Measurements from ENCODE around the gene NRDE2.

NRDE2 gene

GRCh38 chr14:90297876-90298629 lies 33.7 kb downstream of the NRDE2 start:
- CTCF ChIA-PET = interaction anchor here (0.9 to 1.9 kb wide), 2 partner anchors 8 to 462 kb away, joined by 3 to 13 read pairs; no protein-coding TSS in a partner anchor

GRCh38 chr14:90296641-90297040 lies 35.1 kb downstream of the NRDE2 start:
- WGBS (ENCODE audit: insufficient coverage) = 100% methylated on average over 5 of the region's 7 CpGs
- H3K27ac ChIP-seq (ENCODE audit: insufficient read depth in 1 of 2, low read depth in 1 of 2, low read length in 2 of 2, poor library complexity in 1 of 2, severe bottlenecking in 2 of 2) = no peak overlapping the region
- ChIA-PET POLR2A (no interaction called here), CTCF (no interaction called here)
- H3K9me3 ChIP-seq (ENCODE audit: control extremely low read depth in 1 of 5, control insufficient read depth in 4 of 5, insufficient read depth in 2 of 5, low read depth in 1 of 5, low read length in 4 of 5) = no peaks in the 10 kb centered on the region
- peaks cover 5 to 60% (median 20%) of the 10 kb centered on the region in 4 experiments for H3K36me3 ChIP-seq (ENCODE audit: control insufficient read depth in 4 of 4, insufficient read depth in 4 of 4, low read length in 3 of 4)
- no peak overlapping the region for H3K4me3 ChIP-seq (ENCODE audit: control insufficient read depth in 1 of 7, extremely low read depth in 1 of 7, insufficient read depth in 4 of 7, low read depth in 2 of 7, low read length in 6 of 7)
- H3K27me3 ChIP-seq (replicated peaks in 2 of 5; ENCODE audit: control insufficient read depth in 4 of 5, insufficient read depth in 5 of 5, low read length in 4 of 5) = no peaks in the 10 kb centered on the region
- H3K4me1 ChIP-seq (ENCODE audit: control extremely low read depth in 1 of 4, control insufficient read depth in 4 of 4, insufficient read depth in 4 of 4, low read length in 3 of 4) = peaks cover 7 to 22% (median 13%) of the 10 kb centered on the region in 4 experiments
- no peak for DNase-seq

More at GRCh38 chr14:90297876-90298629, 33.7 kb downstream of the NRDE2 start:
- Histone ChIP-seq H3K27me3 (replicated peaks in 2 of 5; ENCODE audit: control insufficient read depth in 4 of 5, insufficient read depth in 5 of 5, low read length in 4 of 5) (no peaks in the 10 kb centered on the region), H3K9me3 (ENCODE audit: control extremely low read depth in 1 of 5, control insufficient read depth in 4 of 5, insufficient read depth in 2 of 5, low read depth in 1 of 5, low read length in 4 of 5) (no peaks in the 10 kb centered on the region), H3K4me1 (ENCODE audit: control extremely low read depth in 1 of 4, control insufficient read depth in 4 of 4, insufficient read depth in 4 of 4, low read length in 3 of 4) (peaks cover 7 to 22% (median 13%) of the 10 kb centered on the region in 4 experiments), H3K4me3 (ENCODE audit: control insufficient read depth in 1 of 7, extremely low read depth in 1 of 7, insufficient read depth in 4 of 7, low read depth in 2 of 7, low read length in 6 of 7) (no peak overlapping the region), H3K36me3 (ENCODE audit: control insufficient read depth in 4 of 4, insufficient read depth in 4 of 4, low read length in 3 of 4) (peaks cover 0 to 59% (median 19%) of the 10 kb centered on the region in 4 experiments), H3K27ac (ENCODE audit: insufficient read depth in 1 of 2, low read depth in 1 of 2, low read length in 2 of 2, poor library complexity in 1 of 2, severe bottlenecking in 2 of 2) (no peak overlapping the region)
- POLR2A ChIA-PET = no interaction called here
- WGBS (ENCODE audit: insufficient coverage) = 98% methylated on average over 8 of the region's 11 CpGs
- DNase-seq = no peak

GRCh38 chr14:90295870-90296516 lies 35.7 kb downstream of the NRDE2 start:
- H3K27me3 ChIP-seq (replicated peaks in 2 of 5; ENCODE audit: control insufficient read depth in 4 of 5, insufficient read depth in 5 of 5, low read length in 4 of 5) = no peaks in the 10 kb centered on the region
- H3K4me3 ChIP-seq (ENCODE audit: control insufficient read depth in 1 of 7, extremely low read depth in 1 of 7, insufficient read depth in 4 of 7, low read depth in 2 of 7, low read length in 6 of 7) = no peak overlapping the region
- ChIA-PET CTCF (no interaction called here), POLR2A (no interaction called here)
- H3K36me3 ChIP-seq (ENCODE audit: control insufficient read depth in 4 of 4, insufficient read depth in 4 of 4, low read length in 3 of 4) = peaks cover 5 to 66% (median 24%) of the 10 kb centered on the region in 4 experiments
- DNase-seq = peak in 2 of 3 donors; percentile 23 to 24
- no peak overlapping the region for H3K27ac ChIP-seq (ENCODE audit: insufficient read depth in 1 of 2, low read depth in 1 of 2, low read length in 2 of 2, poor library complexity in 1 of 2, severe bottlenecking in 2 of 2)
- WGBS (ENCODE audit: insufficient coverage) = 83% methylated on average over 4 of the region's 5 CpGs
- H3K4me1 ChIP-seq (ENCODE audit: control extremely low read depth in 1 of 4, control insufficient read depth in 4 of 4, insufficient read depth in 4 of 4, low read length in 3 of 4) = peaks cover 5 to 20% (median 10%) of the 10 kb centered on the region in 4 experiments
- H3K9me3 ChIP-seq (ENCODE audit: control extremely low read depth in 1 of 5, control insufficient read depth in 4 of 5, insufficient read depth in 2 of 5, low read depth in 1 of 5, low read length in 4 of 5) = no peaks in the 10 kb centered on the region

- DNase-seq = no peak
Observed at GRCh38 chr14:90294872-90295271, 36.9 kb downstream of the NRDE2 start.

DNA sequence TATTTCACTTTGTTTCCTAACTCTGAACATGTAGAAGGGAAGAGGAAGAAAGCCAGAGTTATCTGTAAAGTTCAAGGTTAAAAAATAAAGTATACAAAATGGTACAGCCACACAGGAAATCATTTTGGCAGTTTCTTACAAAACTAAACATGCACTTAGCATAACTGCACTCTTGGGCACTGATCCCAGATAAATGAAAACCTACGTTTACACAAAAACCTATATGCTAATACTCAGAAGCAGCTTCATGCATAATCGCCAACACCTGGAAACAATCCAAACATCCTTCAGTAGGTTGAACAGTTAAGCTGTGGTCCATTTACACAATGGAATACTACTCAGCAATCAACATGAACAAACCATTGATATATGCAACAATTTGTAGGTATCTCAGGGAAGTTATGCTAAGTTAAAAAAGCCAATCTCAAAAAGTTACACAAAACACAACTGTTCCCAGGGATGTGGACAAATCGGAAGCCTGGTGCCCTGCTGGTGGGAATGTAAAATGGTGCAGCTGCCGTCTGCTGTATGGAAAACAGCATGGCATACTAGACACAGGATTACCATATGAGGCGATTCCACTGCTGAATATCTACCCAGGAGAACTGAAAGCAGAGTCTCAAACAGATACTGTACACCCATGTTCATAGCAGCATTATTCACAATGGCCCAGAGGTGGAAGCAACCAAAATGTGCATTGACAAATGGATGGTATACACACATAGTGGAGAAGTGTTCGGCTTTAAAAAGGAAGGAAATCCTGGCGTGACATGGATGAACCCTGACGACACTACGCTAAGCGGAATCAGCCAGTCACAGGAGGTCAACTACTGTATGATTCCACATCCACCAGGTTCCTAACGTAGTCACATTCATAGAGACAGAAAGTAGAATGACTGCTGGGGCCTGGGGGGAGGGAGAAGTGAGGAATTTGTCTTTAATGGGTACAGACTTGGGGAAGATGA lies 37.7 kb downstream of the NRDE2 start:
- POLR2A ChIA-PET = no interaction called here
- H3K27ac ChIP-seq (ENCODE audit: insufficient read depth in 1 of 2, low read depth in 1 of 2, low read length in 2 of 2, poor library complexity in 1 of 2, severe bottlenecking in 2 of 2) = no peak overlapping the region

More at GRCh38 chr14:90294872-90295271, 36.9 kb downstream of the NRDE2 start:
- ChIA-PET POLR2A (no interaction called here), CTCF (no interaction called here)
- H3K9me3 ChIP-seq (ENCODE audit: control extremely low read depth in 1 of 5, control insufficient read depth in 4 of 5, insufficient read depth in 2 of 5, low read depth in 1 of 5, low read length in 4 of 5) = no peaks in the 10 kb centered on the region
- peaks cover 5 to 73% (median 30%) of the 10 kb centered on the region in 4 experiments for H3K36me3 ChIP-seq (ENCODE audit: control insufficient read depth in 4 of 4, insufficient read depth in 4 of 4, low read length in 3 of 4)
- H3K27me3 ChIP-seq (replicated peaks in 2 of 5; ENCODE audit: control insufficient read depth in 4 of 5, insufficient read depth in 5 of 5, low read length in 4 of 5) = no peaks in the 10 kb centered on the region
- H3K4me3 ChIP-seq (ENCODE audit: control insufficient read depth in 1 of 7, extremely low read depth in 1 of 7, insufficient read depth in 4 of 7, low read depth in 2 of 7, low read length in 6 of 7) = no peak overlapping the region
- 100% methylated on average over 1 of the region's 2 CpGs for WGBS (ENCODE audit: insufficient coverage)
- peaks cover 3 to 9% (median 7%) of the 10 kb centered on the region in 4 experiments for H3K4me1 ChIP-seq (ENCODE audit: control extremely low read depth in 1 of 4, control insufficient read depth in 4 of 4, insufficient read depth in 4 of 4, low read length in 3 of 4)
- no peak overlapping the region for H3K27ac ChIP-seq (ENCODE audit: insufficient read depth in 1 of 2, low read depth in 1 of 2, low read length in 2 of 2, poor library complexity in 1 of 2, severe bottlenecking in 2 of 2)

GRCh38 chr14:90291699-90292098 lies 40.0 kb downstream of the NRDE2 start:
- no peaks in the 10 kb centered on the region for H3K27me3 ChIP-seq (replicated peaks in 2 of 5; ENCODE audit: control insufficient read depth in 4 of 5, insufficient read depth in 5 of 5, low read length in 4 of 5)
- ChIA-PET CTCF (interaction anchor here (0.9 to 1.5 kb wide), 3 partner anchors 10 to 466 kb away, joined by 3 to 4 read pairs (median 3); no protein-coding TSS in a partner anchor), POLR2A (no interaction called here)
- peaks cover 0 to 2% (median 0%) of the 10 kb centered on the region in 4 experiments for H3K4me1 ChIP-seq (ENCODE audit: control extremely low read depth in 1 of 4, control insufficient read depth in 4 of 4, insufficient read depth in 4 of 4, low read length in 3 of 4)
- WGBS (ENCODE audit: insufficient coverage) = 98% methylated on average over 7 of the region's 7 CpGs
- no peak overlapping the region for H3K27ac ChIP-seq (ENCODE audit: insufficient read depth in 1 of 2, low read depth in 1 of 2, low read length in 2 of 2, poor library complexity in 1 of 2, severe bottlenecking in 2 of 2)
- H3K4me3 ChIP-seq (ENCODE audit: control insufficient read depth in 1 of 7, extremely low read depth in 1 of 7, insufficient read depth in 4 of 7, low read depth in 2 of 7, low read length in 6 of 7) = no peak overlapping the region
- peaks cover 9 to 71% (median 48%) of the 10 kb centered on the region in 4 experiments for H3K36me3 ChIP-seq (ENCODE audit: control insufficient read depth in 4 of 4, insufficient read depth in 4 of 4, low read length in 3 of 4)
- DNase-seq = no peak
- H3K9me3 ChIP-seq (ENCODE audit: control extremely low read depth in 1 of 5, control insufficient read depth in 4 of 5, insufficient read depth in 2 of 5, low read depth in 1 of 5, low read length in 4 of 5) = no peaks in the 10 kb centered on the region

More for the DNA sequence above, 37.7 kb downstream of the NRDE2 start:
- H3K36me3 ChIP-seq (ENCODE audit: control insufficient read depth in 4 of 4, insufficient read depth in 4 of 4, low read length in 3 of 4) = peaks cover 5 to 70% (median 32%) of the 10 kb centered on the region in 4 experiments
- no peaks in the 10 kb centered on the region for H3K27me3 ChIP-seq (replicated peaks in 2 of 5; ENCODE audit: control insufficient read depth in 4 of 5, insufficient read depth in 5 of 5, low read length in 4 of 5)
- CTCF ChIA-PET = interaction anchor here (1.1 kb wide), 1 partner anchor 403 kb away, joined by 3 read pairs; no protein-coding TSS in a partner anchor
- H3K4me3 ChIP-seq (ENCODE audit: control insufficient read depth in 1 of 7, extremely low read depth in 1 of 7, insufficient read depth in 4 of 7, low read depth in 2 of 7, low read length in 6 of 7) = no peak overlapping the region
- 97% methylated on average over 10 of the region's 11 CpGs for WGBS (ENCODE audit: insufficient coverage)
- no peaks in the 10 kb centered on the region for H3K9me3 ChIP-seq (ENCODE audit: control extremely low read depth in 1 of 5, control insufficient read depth in 4 of 5, insufficient read depth in 2 of 5, low read depth in 1 of 5, low read length in 4 of 5)
- H3K4me1 ChIP-seq (ENCODE audit: control extremely low read depth in 1 of 4, control insufficient read depth in 4 of 4, insufficient read depth in 4 of 4, low read length in 3 of 4) = peaks cover 0 to 2% (median under 1%) of the 10 kb centered on the region in 4 experiments
- DNase-seq = no peak

Data from common myeloid progenitor, CD34-positive (primary cell).